Stomach (tissue), 4 donors: Measurements from ENCODE around the gene C1QB.

Experiments used
- CTCF ChIP-seq, 7 experiments: fragments of 450-650 bp in 4 of 7; fragments of 200-600 bp in 3 of 7; sonication (generic) in 3 of 7; IDR thresholded peaks; one replicate each; pipeline ENCODE4 v1.5.1; 2016 to 2019; ENCODE audit warnings: antibody characterized with exemption in 7 of 7, control low read depth in 2 of 7, mild to moderate bottlenecking in 1 of 7
- POLR2A ChIP-seq, 4 donors: fragments of 450-650 bp; IDR thresholded peaks; one replicate each; pipeline ENCODE4 v1.6.1; 2016; ENCODE audit warnings: antibody characterized with exemption in 4 of 4, control low read depth in 2 of 4, mild to moderate bottlenecking in 1 of 4, moderate library complexity in 1 of 4
- POLR2AphosphoS5 ChIP-seq, 3 donors: sonication (generic); formaldehyde crosslinking; IDR thresholded peaks; one replicate each; pipeline ENCODE4 v1.6.1; 2016; ENCODE audit warnings: antibody characterized with exemption in 3 of 3

GRCh38 chr1:22662318-22662717 lies 9.3 kb downstream of the C1QB start:
- no peak for TF ChIP-seq CTCF (IDR thresholded peaks at IDR 0.05)
- no peak for TF ChIP-seq POLR2AphosphoS5 (IDR thresholded peaks at IDR 0.05)
- no peak for TF ChIP-seq POLR2A (IDR thresholded peaks at IDR 0.05)
